ENCODE data around the gene POFUT1. TPM values are rescaled to one million over a fixed set of nuclear protein-coding genes. Genes with fewer than 3 reads are reported as not detected.

Gene POFUT1
- total and polyA plus RNA-seq, 9 of the 15 experiments (the other 6 are each of a cell fraction or from before 2014, with no cell fraction given) = 3.5 to 44.7 (median 23.5) TPM

- ATAC-seq (no peak), DNase-seq (ENCODE audit: extremely low read depth in 1 of 4, low spot score in 3 of 4) (no peak), FAIRE-seq (no peak)
- Histone ChIP-seq H3K27me3 (ENCODE audit: control insufficient read depth in 2 of 2, insufficient read depth in 2 of 2, low read length in 2 of 2) (no peaks in the 10 kb centered on the region), H3K79me2 (ENCODE audit: control insufficient read depth, insufficient read depth, low read length) (no peaks in the 10 kb centered on the region), H3K36me3 (ENCODE audit: control insufficient read depth, insufficient read depth, low read length) (no peaks in the 10 kb centered on the region), H3K9ac (ENCODE audit: insufficient read depth in 1 of 2, low read depth in 2 of 2, low read length in 2 of 2) (no peak overlapping the region), H3K9me3 (replicated peaks; ENCODE audit: control insufficient read depth, insufficient read depth, low read depth, low read length) (no peaks in the 10 kb centered on the region), H3K4me3 (no peak overlapping the region), H3K4me2 (ENCODE audit: insufficient read depth, low read length) (no peak overlapping the region), H4K20me1 (replicated peaks; ENCODE audit: control insufficient read depth, insufficient read depth, low read length) (no peaks in the 10 kb centered on the region), H3K9me1 (ENCODE audit: control insufficient read depth, insufficient read depth, low read length) (no peaks in the 10 kb centered on the region), H2AFZ (ENCODE audit: low read depth, low read length) (no peak overlapping the region), H3K4me1 (replicated peaks in 1 of 2; ENCODE audit: control insufficient read depth in 2 of 2, insufficient read depth in 2 of 2, low read length in 2 of 2) (no peaks in the 10 kb centered on the region; a peak in 1 of 5 replicates), H3K27ac (ENCODE audit: extremely low read depth, low read depth, low read length) (no peak overlapping the region)
- ChIA-PET POLR2A (interaction anchor here (0.7 to 1.1 kb wide), 2 partner anchors 8 to 344 kb away, joined by 3 read pairs; no protein-coding TSS in a partner anchor), CTCF (ENCODE audit: low intra/inter-chr PET ratio) (no interaction called here)
- intact Hi-C loops (cut with micrococcal nuclease) (no loop called here), in situ Hi-C loops (cut with MboI) (no loop called here)
- TF ChIP-seq ZNF699 (CRISPR knock-in tag; IDR thresholded peaks at IDR 0.05; ENCODE audit: insufficient replicate concordance) = no peak
- no peak for TF ChIP-seq ZNF589 (CRISPR knock-in tag; IDR thresholded peaks at IDR 0.05; ENCODE audit: low read depth)
- no peak for TF ChIP-seq EP300 (IDR thresholded peaks at IDR 0.05; ENCODE audit: low read length)
- TF ChIP-seq RHOXF2B (CRISPR knock-in tag; conservative IDR thresholded peaks at IDR 0.05) = no peak
- no peak for TF ChIP-seq ZNF347 (CRISPR knock-in tag; IDR thresholded peaks at IDR 0.05; ENCODE audit: low read depth)
- no peak for TF ChIP-seq ZC3H4 (CRISPR knock-in tag; IDR thresholded peaks at IDR 0.05; ENCODE audit: borderline replicate concordance)
- no peak for TF ChIP-seq MITF (IDR thresholded peaks at IDR 0.05)
- no peak for TF ChIP-seq LARP7 (IDR thresholded peaks at IDR 0.05)
- TF ChIP-seq THRA (IDR thresholded peaks at IDR 0.05) = no peak
- TF ChIP-seq GABPB2 (CRISPR knock-in tag; conservative IDR thresholded peaks at IDR 0.05) = no peak
- no peak for TF ChIP-seq E2F6 (IDR thresholded peaks at IDR 0.05; ENCODE audit: borderline replicate concordance in 1 of 2, extremely low read depth in 1 of 2, insufficient read depth in 1 of 2, insufficient read length in 1 of 2, low read depth in 1 of 2, low read length in 1 of 2, poor library complexity in 1 of 2, severe bottlenecking in 1 of 2)
- TF ChIP-seq MNT (conservative IDR thresholded peaks at IDR 0.05) = no peak
- TF ChIP-seq KAT7 (CRISPR knock-in tag; IDR thresholded peaks at IDR 0.05; ENCODE audit: borderline replicate concordance) = no peak
- no peak for TF ChIP-seq ATF4 (CRISPR knock-in tag; IDR thresholded peaks at IDR 0.05)
- no peak for TF ChIP-seq NR2C2 (CRISPR knock-in tag; IDR thresholded peaks at IDR 0.05)
- no peak for TF ChIP-seq NR2C2 (tag; IDR thresholded peaks at IDR 0.05)
- no peak for TF ChIP-seq CBX5 (IDR thresholded peaks at IDR 0.05; ENCODE audit: borderline replicate concordance, low read depth)
- no TSS peak for BruUV-seq (replicated peaks)
- WGBS (ENCODE audit: insufficient coverage, low coverage, missing lambda C conversion rate) = 8% methylated on average over 4 of the region's 4 CpGs
Observed at GRCh38 chr20:32244959-32245358, 37.3 kb downstream of the POFUT1 start.

Data from K562 (cell line).